Fibroblast of skin of left quadriceps (primary cell): ENCODE data around the gene MCHR1.
A peak's percentile ranks its signal among the peaks of the same experiment; 100 is the strongest.
"Not testable (repeated sequence)": the region's sequence is repeated elsewhere in the genome, so short reads cannot be mapped to it uniquely, and the experiment has no call there.

Source experiments
- DNase-seq, 2 experiments: peaks; one replicate each; pipeline ENCODE4 v3.0.0-alpha.2; 2013; ENCODE audit warnings: low read depth in 2 of 2

The MCHR1 gene

GRCh38 chr22:40679249-40679963 lies at the start of gene MCHR1:
TSS of gene MCHR1 (plus strand) at chr22:40679484. CDS start at chr22:40679653, 169 bp downstream.
- DNase-seq: no peak

GRCh38 chr22:40631925-40632324 lies 47.4 kb upstream of the MCHR1 start:
- DNase-seq: no peak

GRCh38 chr22:40633036-40633435 lies 46.2 kb upstream of the MCHR1 start:
- no peak for DNase-seq

GRCh38 chr22:40634119-40634903 lies 45.0 kb upstream of the MCHR1 start:
- DNase-seq: no peak

GRCh38 chr22:40635043-40635939 lies 44.0 kb upstream of the MCHR1 start:
- DNase-seq: no peak

GRCh38 chr22:40635940-40636379 lies 43.3 kb upstream of the MCHR1 start:
- no peak for DNase-seq

- peak; percentile 99 to 100 for DNase-seq
Measured at GRCh38 chr22:40636380-40637182, 42.7 kb upstream of the MCHR1 start, which contains the start of gene MRTFA. TSS of gene MRTFA (minus strand) at chr22:40636719.

- no peak for DNase-seq
Measured at GRCh38 chr22:40637183-40638150, 41.8 kb upstream of the MCHR1 start.

GRCh38 chr22:40638261-40638660 lies 41.0 kb upstream of the MCHR1 start:
- no peak for DNase-seq

- DNase-seq: no peak
Measured at GRCh38 chr22:40641269-40641668, 38.0 kb upstream of the MCHR1 start.

GRCh38 chr22:40642316-40642715 lies 37.0 kb upstream of the MCHR1 start:
- DNase-seq: no peak

GRCh38 chr22:40645579-40646197 lies 33.6 kb upstream of the MCHR1 start:
- DNase-seq: no peak

- no peak for DNase-seq
Measured at GRCh38 chr22:40648386-40648785, 30.9 kb upstream of the MCHR1 start.

GRCh38 chr22:40651057-40651456 lies 28.2 kb upstream of the MCHR1 start:
- DNase-seq: no peak

GRCh38 chr22:40651563-40652501 lies 27.5 kb upstream of the MCHR1 start:
- peak; percentile 97 for DNase-seq

- no peak for DNase-seq
Measured at GRCh38 chr22:40653361-40653760, 25.9 kb upstream of the MCHR1 start.

GRCh38 chr22:40654522-40655167 lies 24.6 kb upstream of the MCHR1 start:
- peak; percentile 39 to 47 for DNase-seq

- not testable (repeated sequence) for DNase-seq
Measured at GRCh38 chr22:40655941-40656340, 23.3 kb upstream of the MCHR1 start.
